GM19025 (cell line): ENCODE results near the gene DACH1.

ENCODE experiments used
- ATAC-seq: cut with Tn5 transposase; IDR thresholded peaks from one replicate; pipeline ENCODE4 v1.9.1; 2021; ENCODE audit warnings: mild to moderate bottlenecking, low read depth, moderate library complexity; ENCODE audit not compliant: unreplicated experiment

Gene DACH1

GRCh38 chr13:71454509-71454908 is 412.5 kb downstream of the DACH1 start:
- ATAC-seq: no peak

GRCh38 chr13:71448080-71448630 is 418.8 kb downstream of the DACH1 start:
- ATAC-seq: no peak

DNA sequence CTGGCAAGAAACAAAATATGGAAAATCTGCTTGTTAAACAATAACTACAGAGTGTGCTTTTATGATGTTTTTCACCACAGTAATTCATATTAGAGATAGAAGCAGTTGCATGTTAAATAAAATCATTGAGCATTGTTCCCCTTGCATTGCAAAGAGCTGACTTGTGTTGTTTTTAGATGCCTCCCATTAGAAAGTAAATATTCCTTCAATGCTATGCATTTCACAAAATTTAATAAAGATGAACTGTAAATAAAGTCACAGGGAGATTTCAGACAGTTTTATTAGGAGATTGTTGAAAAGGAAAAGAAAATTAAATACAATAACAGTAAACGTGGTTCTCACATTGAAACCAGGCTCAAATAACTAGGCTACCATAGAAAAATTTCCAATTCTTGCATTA is 429.3 kb downstream of the DACH1 start:
- no peak for ATAC-seq

DNA sequence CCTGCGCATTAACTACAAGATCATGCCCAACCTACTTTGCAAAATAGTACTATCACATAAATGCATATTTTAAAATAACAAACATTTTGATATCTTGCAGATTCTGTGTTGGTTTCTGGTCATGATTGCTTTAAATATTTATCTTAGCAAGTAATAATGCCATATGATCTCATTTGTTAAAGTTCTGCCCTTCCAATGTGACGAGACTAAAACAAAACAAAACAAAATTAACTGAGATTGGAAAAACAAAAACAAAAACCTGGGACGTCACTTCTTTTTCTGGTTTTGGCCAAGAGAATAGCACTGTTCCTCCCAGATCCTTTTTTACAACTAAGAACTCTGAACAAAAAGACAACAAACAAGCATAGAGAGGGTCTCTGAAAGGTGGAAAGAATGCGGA is 436.3 kb downstream of the DACH1 start:
- no peak for ATAC-seq

- ATAC-seq: no peak
Measured at GRCh38 chr13:71417205-71417604, 449.8 kb downstream of the DACH1 start.

DNA sequence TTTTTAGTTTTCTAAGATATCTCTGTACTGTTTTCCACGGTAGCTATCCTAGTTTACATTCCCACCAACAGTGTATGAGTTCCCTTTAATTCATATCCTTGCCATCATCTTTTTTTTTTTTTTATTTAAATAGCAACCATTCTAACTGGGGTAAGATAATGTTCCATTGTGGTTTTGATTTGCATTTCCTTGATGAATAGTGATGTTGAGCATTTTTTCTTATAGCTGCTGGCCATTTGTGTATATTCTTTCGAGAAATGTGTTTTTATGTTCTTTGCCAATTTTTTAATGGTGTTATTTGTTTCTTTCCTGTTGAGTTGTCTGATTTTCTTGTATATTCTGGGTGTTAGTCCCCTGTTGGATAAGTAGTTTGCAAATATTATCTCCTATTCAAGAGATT is 454.8 kb downstream of the DACH1 start:
- no peak for ATAC-seq

- ATAC-seq: no peak
Measured at GRCh38 chr13:71408416-71408815, 458.6 kb downstream of the DACH1 start.

- ATAC-seq: no peak
Measured at GRCh38 chr13:71399631-71400215, 467.3 kb downstream of the DACH1 start.

DNA sequence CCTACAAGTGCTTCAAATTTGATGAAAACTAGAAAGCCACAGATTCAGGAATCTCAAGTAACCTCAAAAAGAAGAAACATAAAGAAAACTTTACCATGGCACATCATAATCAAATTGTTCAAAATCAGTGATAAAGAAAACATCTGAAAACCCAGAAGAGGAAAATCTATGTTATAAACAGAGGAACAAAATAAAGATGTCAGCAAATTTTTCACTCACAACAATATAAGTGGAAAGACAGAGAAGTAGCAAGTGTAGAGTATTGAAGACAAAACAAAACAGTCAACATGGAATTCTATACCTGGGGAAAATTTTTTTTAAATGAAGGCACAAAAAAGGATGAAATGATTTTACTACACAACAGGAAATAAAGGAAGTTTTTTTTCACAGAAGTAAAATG is 470.9 kb downstream of the DACH1 start:
- no peak for ATAC-seq

DNA sequence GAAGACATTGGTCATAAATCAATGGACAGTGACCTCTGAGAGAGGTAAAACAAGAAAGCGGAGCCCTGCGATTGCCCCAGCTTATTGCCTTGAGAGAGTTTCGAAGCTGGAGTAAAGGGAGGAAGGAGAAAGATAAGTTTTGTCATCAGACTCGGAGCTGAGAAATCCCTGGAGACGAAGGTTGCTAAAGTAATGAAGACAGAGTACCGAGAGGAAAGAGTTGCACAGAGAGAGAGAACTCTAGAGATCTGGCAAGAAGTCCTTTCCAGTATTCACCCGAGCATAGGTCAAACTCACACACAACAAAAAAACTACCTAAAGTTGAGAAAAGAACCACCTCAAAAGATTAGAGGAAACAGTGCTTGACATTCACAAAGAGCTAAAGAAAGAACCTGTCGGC is 472.0 kb downstream of the DACH1 start:
- ATAC-seq: no peak

DNA sequence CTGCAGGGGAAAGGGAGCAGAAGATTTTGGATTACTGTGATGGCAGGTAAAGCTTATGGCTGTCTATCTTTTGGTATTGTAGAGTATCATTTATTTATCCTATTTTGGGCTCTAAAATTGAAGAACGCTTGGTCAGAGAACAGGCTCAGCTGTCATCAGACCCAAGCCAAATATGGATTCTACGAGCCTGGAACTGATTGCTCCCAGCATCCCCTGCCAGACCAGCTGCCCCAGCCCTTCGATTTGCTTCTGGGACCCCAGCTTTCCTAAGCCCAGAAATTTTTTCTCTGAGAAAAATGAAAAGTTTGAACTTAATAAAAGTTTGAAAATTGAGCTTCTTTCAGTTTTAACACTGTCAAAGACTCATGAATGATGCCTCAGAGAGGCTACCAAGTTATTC is 472.8 kb downstream of the DACH1 start:
- ATAC-seq: no peak
